Mesendoderm (in vitro differentiated cells): ENCODE measurements around the gene HOXB8.

ENCODE experiments used
- DNase-seq: peaks from one replicate; pipeline ENCODE4 v3.0.0; 2013
- H2AK5ac ChIP-seq: 2 replicates; pipeline ENCODE4 v1.6.1; 2013; ENCODE audit warnings: low read length, inconsistent platforms
- H2BK120ac ChIP-seq: 2 replicates; pipeline ENCODE4 v1.6.1; 2013; ENCODE audit warnings: low read depth, mild to moderate bottlenecking, low read length, moderate library complexity, mixed read lengths
- H2BK15ac ChIP-seq: replicated peaks from 2 replicates; pipeline ENCODE4 v1.6.1; 2013; ENCODE audit warnings: low read depth, mild to moderate bottlenecking, moderate library complexity
- H2BK5ac ChIP-seq: 2 replicates; pipeline ENCODE4 v1.6.1; 2013; ENCODE audit warnings: low read length, inconsistent platforms
- H3K18ac ChIP-seq: 2 replicates; pipeline ENCODE4 v1.6.1; 2013; ENCODE audit warnings: mild to moderate bottlenecking, low read length, mixed read lengths
- H3K23ac ChIP-seq: one replicate; pipeline ENCODE4 v1.6.1; 2013; ENCODE audit warnings: low read length
- H3K27ac ChIP-seq: 2 replicates; pipeline ENCODE4 v1.5.1; 2013; ENCODE audit warnings: low read depth, mild to moderate bottlenecking, inconsistent platforms, low read length, moderate library complexity
- H3K27me3 ChIP-seq: 2 replicates; pipeline ENCODE4 v1.6.1; 2013; ENCODE audit warnings: low read length, control low read depth, mild to moderate bottlenecking, inconsistent platforms; ENCODE audit not compliant: insufficient read depth, poor library complexity
- H3K36me3 ChIP-seq: 2 replicates; pipeline ENCODE4 v1.6.1; 2013; ENCODE audit warnings: low read length, inconsistent platforms; ENCODE audit not compliant: control insufficient read depth, insufficient read depth
- H3K4ac ChIP-seq: one replicate; pipeline ENCODE4 v1.6.1; 2013; ENCODE audit warnings: low read depth, mild to moderate bottlenecking, low read length, moderate library complexity
- H3K4me1 ChIP-seq: 2 replicates; pipeline ENCODE4 v1.6.1; 2013; ENCODE audit warnings: low read depth, low read length, inconsistent platforms; ENCODE audit not compliant: control insufficient read depth
- H3K4me2 ChIP-seq: 2 replicates; pipeline ENCODE4 v1.6.1; 2013; ENCODE audit warnings: low read length
- H3K4me3 ChIP-seq: 2 replicates; pipeline ENCODE4 v1.5.1; 2013; ENCODE audit warnings: mild to moderate bottlenecking, low read length
- H3K56ac ChIP-seq: one replicate; pipeline ENCODE4 v1.6.1; 2013; ENCODE audit warnings: low read length
- H3K79me1 ChIP-seq: 2 replicates; pipeline ENCODE4 v1.6.1; 2013; ENCODE audit warnings: low read length, inconsistent platforms
- H3K79me2 ChIP-seq: 2 replicates; pipeline ENCODE4 v1.6.1; 2013; ENCODE audit warnings: mild to moderate bottlenecking, low read length; ENCODE audit not compliant: control insufficient read depth, insufficient read depth
- H3K9ac ChIP-seq: 2 replicates; pipeline ENCODE4 v1.6.1; 2013; ENCODE audit warnings: low read length, inconsistent platforms
- H4K5ac ChIP-seq: one replicate; pipeline ENCODE4 v1.6.1; 2013; ENCODE audit warnings: low read length
- H4K8ac ChIP-seq: one replicate; pipeline ENCODE4 v1.6.1; 2013; ENCODE audit warnings: low read depth, mild to moderate bottlenecking, control low read depth, low read length, moderate library complexity
- WGBS: extraction: QIAGEN DNeasy Blood & Tissue Kit; methylation state at CpG from one replicate; pipeline ENCODE4 v1.1.7; 2013; ENCODE audit warnings: low lambda C conversion rate, missing lambda C conversion rate; ENCODE audit not compliant: insufficient coverage; ENCODE audit errors: extremely low coverage; 5-methylcytosine and 5-hydroxymethylcytosine counted together

The HOXB8 gene

GRCh38 chr17:48569240-48569582, 45.9 kb downstream of the HOXB8 start:
- peaks cover 83% of the 10 kb centered on the region for H3K27me3 ChIP-seq
- H2BK15ac ChIP-seq = no peak overlapping the region
- H3K23ac ChIP-seq = no peak overlapping the region
- no peak overlapping the region for H2BK5ac ChIP-seq
- no peaks in the 10 kb centered on the region for H3K79me1 ChIP-seq
- H2BK120ac ChIP-seq = no peak overlapping the region
- DNase-seq = no peak
- no peaks in the 10 kb centered on the region for H3K79me2 ChIP-seq
- no peak overlapping the region for H4K5ac ChIP-seq
- H3K4me1 ChIP-seq = peaks cover 7% of the 10 kb centered on the region
- H3K4ac ChIP-seq = no peak overlapping the region
- no peak overlapping the region for H3K4me3 ChIP-seq
- no peak overlapping the region for H2AK5ac ChIP-seq
- no peak overlapping the region for H3K27ac ChIP-seq
- H3K4me2 ChIP-seq = no peak overlapping the region
- no peak overlapping the region for H3K9ac ChIP-seq
- no peak overlapping the region for H3K18ac ChIP-seq
- no peak overlapping the region for H4K8ac ChIP-seq
- no peaks in the 10 kb centered on the region for H3K36me3 ChIP-seq
- H3K56ac ChIP-seq = no peak overlapping the region
- WGBS = no CpG with 5 or more reads among the region's 3 CpGs

DNA sequence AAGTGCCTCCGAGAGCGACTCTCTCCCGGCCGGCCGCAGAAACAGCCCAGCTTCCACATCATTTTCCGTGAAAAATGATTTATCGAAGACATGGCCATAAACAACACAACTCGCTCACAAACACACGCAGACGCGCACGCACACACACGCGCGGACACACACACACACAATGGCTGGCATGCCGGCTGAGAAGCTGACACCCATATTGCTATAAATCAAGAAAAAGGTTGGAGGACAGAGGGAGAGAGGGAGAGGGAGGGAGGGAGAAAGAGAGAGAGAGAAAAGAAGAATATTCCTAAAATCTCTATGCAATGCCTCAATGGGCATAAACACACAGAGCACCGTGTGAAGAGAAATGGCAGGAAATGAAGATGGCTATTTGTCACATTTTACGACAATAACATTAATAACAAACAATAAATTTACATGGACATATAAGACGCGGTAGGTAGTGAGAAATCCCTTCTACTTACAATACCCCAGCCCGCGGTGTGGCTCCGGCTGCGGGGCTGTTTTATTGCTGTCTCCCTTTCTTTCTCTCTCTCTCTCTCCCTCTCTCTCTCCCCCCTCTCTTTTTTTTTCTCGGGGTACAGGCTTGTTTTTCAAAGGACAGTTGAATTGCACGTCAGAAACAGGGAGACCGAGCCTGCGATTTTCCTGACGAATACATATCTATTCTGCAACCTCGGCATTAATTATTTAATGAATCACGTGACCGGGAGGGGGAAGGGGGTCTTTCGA, 46.4 kb downstream of the HOXB8 start:
- no peak for DNase-seq

GRCh38 chr17:48567646-48568354, 47.3 kb downstream of the HOXB8 start:
- no peak for DNase-seq
- Histone ChIP-seq H3K4me1 (peaks cover 7% of the 10 kb centered on the region), H3K79me2 (no peaks in the 10 kb centered on the region), H2BK15ac (no peak overlapping the region), H3K79me1 (no peaks in the 10 kb centered on the region), H3K4me3 (no peak overlapping the region), H3K4ac (no peak overlapping the region), H3K9ac (no peak overlapping the region), H4K8ac (no peak overlapping the region), H3K18ac (no peak overlapping the region), H4K5ac (no peak overlapping the region), H3K27ac (no peak overlapping the region), H3K27me3 (peaks cover 83% of the 10 kb centered on the region), H3K56ac (no peak overlapping the region), H2BK5ac (no peak overlapping the region), H3K4me2 (no peak overlapping the region), H2BK120ac (no peak overlapping the region), H3K23ac (no peak overlapping the region), H2AK5ac (no peak overlapping the region), H3K36me3 (no peaks in the 10 kb centered on the region)
- WGBS = no CpG with 5 or more reads among the region's 2 CpGs

More for the DNA sequence above, 46.4 kb downstream of the HOXB8 start:
- Histone ChIP-seq H3K4me3 (no peak overlapping the region), H3K27ac (no peak overlapping the region), H3K79me2 (no peaks in the 10 kb centered on the region), H2BK5ac (no peak overlapping the region), H2BK15ac (no peak overlapping the region), H2AK5ac (no peak overlapping the region), H3K56ac (no peak overlapping the region), H3K4ac (no peak overlapping the region), H3K79me1 (no peaks in the 10 kb centered on the region), H3K9ac (no peak overlapping the region), H3K23ac (no peak overlapping the region), H3K18ac (no peak overlapping the region), H4K5ac (no peak overlapping the region), H2BK120ac (no peak overlapping the region), H4K8ac (no peak overlapping the region), H3K27me3 (peaks cover 83% of the 10 kb centered on the region), H3K4me1 (peaks cover 7% of the 10 kb centered on the region), H3K4me2 (no peak overlapping the region), H3K36me3 (no peaks in the 10 kb centered on the region)
- WGBS = no CpG with 5 or more reads among the region's 33 CpGs

DNA sequence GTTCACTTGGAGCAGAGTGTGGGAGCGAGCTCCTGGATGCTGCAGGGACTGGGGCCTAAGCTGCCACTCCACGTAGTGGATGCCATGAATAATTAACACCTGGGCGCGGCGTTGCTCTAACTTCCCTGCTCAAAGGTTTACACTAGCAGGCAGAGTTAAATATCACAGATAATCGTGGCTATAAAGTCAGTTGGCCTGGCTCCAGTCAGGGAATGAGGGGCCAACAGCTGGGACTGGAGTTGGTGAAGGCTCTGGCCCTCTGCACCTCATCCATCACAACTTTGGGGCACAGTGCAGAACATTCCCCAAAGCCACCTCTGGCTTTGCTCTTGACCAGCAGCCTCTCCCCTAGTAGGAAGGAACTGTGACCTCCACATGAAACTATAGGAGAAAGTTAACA, 47.9 kb downstream of the HOXB8 start:
- no CpG with 5 or more reads among the region's 6 CpGs for WGBS
- Histone ChIP-seq H3K79me2 (no peaks in the 10 kb centered on the region), H4K8ac (no peak overlapping the region), H3K56ac (no peak overlapping the region), H2BK5ac (no peak overlapping the region), H2BK120ac (no peak overlapping the region), H2BK15ac (no peak overlapping the region), H3K4me1 (peaks cover 7% of the 10 kb centered on the region), H3K4ac (no peak overlapping the region), H3K4me3 (no peak overlapping the region), H3K79me1 (no peaks in the 10 kb centered on the region), H2AK5ac (no peak overlapping the region), H3K9ac (no peak overlapping the region), H3K4me2 (no peak overlapping the region), H3K36me3 (no peaks in the 10 kb centered on the region), H3K27me3 (peaks cover 83% of the 10 kb centered on the region), H3K18ac (no peak overlapping the region), H3K27ac (no peak overlapping the region), H3K23ac (no peak overlapping the region), H4K5ac (no peak overlapping the region)
- DNase-seq = no peak

- Histone ChIP-seq H4K8ac (no peak overlapping the region), H3K23ac (no peak overlapping the region), H2BK120ac (no peak overlapping the region), H3K18ac (no peak overlapping the region), H3K79me2 (no peaks in the 10 kb centered on the region), H3K4me1 (peaks cover 7% of the 10 kb centered on the region), H2BK5ac (no peak overlapping the region), H3K56ac (no peak overlapping the region), H2BK15ac (no peak overlapping the region), H3K27me3 (peaks cover 83% of the 10 kb centered on the region), H3K4me2 (no peak overlapping the region), H3K36me3 (no peaks in the 10 kb centered on the region), H3K79me1 (no peaks in the 10 kb centered on the region), H4K5ac (no peak overlapping the region), H3K4ac (no peak overlapping the region), H3K4me3 (no peak overlapping the region), H3K9ac (no peak overlapping the region), H3K27ac (no peak overlapping the region), H2AK5ac (peak overlapping the region; percentile 14)
- DNase-seq = no peak
- no CpG with 5 or more reads among the region's 2 CpGs for WGBS
Observed at GRCh38 chr17:48566717-48567116, 48.4 kb downstream of the HOXB8 start.
